Stimulated activated CD8-positive, alpha-beta memory T cell treated with anti-CD3 and anti-CD28 coated beads, Interleukin-4, amount 100 ng/mL, for 24 hours (primary cell): ENCODE data around the gene CHMP1B.
"Not testable (repeated sequence)": the region's sequence is repeated elsewhere in the genome, so short reads cannot be mapped to it uniquely, and the experiment has no call there.

ENCODE experiments used
- DNase-seq: peaks from one replicate; pipeline ENCODE4 v3.0.0-alpha.2; 2020; ENCODE audit warnings: low read depth

CHMP1B gene

GRCh38 chr18:11871501-11871900 is 20.3 kb downstream of the CHMP1B start:
- DNase-seq, result no peak

- DNase-seq, result no peak
Measured at GRCh38 chr18:11872479-11873136, 21.4 kb downstream of the CHMP1B start.

GRCh38 chr18:11873670-11874340 is 22.6 kb downstream of the CHMP1B start:
- DNase-seq, result no peak

GRCh38 chr18:11874676-11875075 is 23.5 kb downstream of the CHMP1B start:
- DNase-seq, result no peak

GRCh38 chr18:11877497-11878135 is 26.4 kb downstream of the CHMP1B start:
- no peak for DNase-seq

- no peak for DNase-seq
Measured at GRCh38 chr18:11880586-11881304, 29.5 kb downstream of the CHMP1B start.

GRCh38 chr18:11882636-11883035 is 31.4 kb downstream of the CHMP1B start:
- DNase-seq, result no peak

GRCh38 chr18:11883153-11883552 is 31.9 kb downstream of the CHMP1B start:
- DNase-seq, result no peak

- no peak for DNase-seq
Measured at GRCh38 chr18:11884396-11885030, 33.3 kb downstream of the CHMP1B start.

GRCh38 chr18:11885278-11885947 is 34.2 kb downstream of the CHMP1B start:
- no peak for DNase-seq

- no peak for DNase-seq
Measured at GRCh38 chr18:11886577-11887110, 35.4 kb downstream of the CHMP1B start.

- DNase-seq, result no peak
Measured at GRCh38 chr18:11887328-11888128, 36.3 kb downstream of the CHMP1B start.

- DNase-seq, result no peak
Measured at GRCh38 chr18:11888726-11889125, 37.5 kb downstream of the CHMP1B start.

GRCh38 chr18:11889284-11889683 is 38.1 kb downstream of the CHMP1B start:
- no peak for DNase-seq

- DNase-seq, result no peak
Measured at GRCh38 chr18:11891737-11892136, 40.5 kb downstream of the CHMP1B start.

- DNase-seq, result not testable (repeated sequence)
Measured at GRCh38 chr18:11892438-11892837, 41.2 kb downstream of the CHMP1B start.

- DNase-seq, result no peak
Measured at GRCh38 chr18:11897781-11898180, 46.6 kb downstream of the CHMP1B start.

GRCh38 chr18:11899063-11899462 is 47.9 kb downstream of the CHMP1B start:
- no peak for DNase-seq

GRCh38 chr18:11901826-11902438 is 50.7 kb downstream of the CHMP1B start:
- DNase-seq, result no peak
